Skin of body (tissue), 2 donors: ENCODE data around the gene SHD. TPM values are rescaled to one million over a fixed set of nuclear protein-coding genes. Genes with fewer than 3 reads are reported as not detected.
A peak's percentile ranks its signal among the peaks of the same experiment; 100 is the strongest.
"Not testable (repeated sequence)": the region's sequence is repeated elsewhere in the genome, so short reads cannot be mapped to it uniquely, and the experiment has no call there.

Experiments used
- DNase-seq: peaks from one replicate; lab custom pipeline; 2025; lab: John Stamatoyannopoulos, UW
- total RNA-seq: library from RNA; depleted of rRNA; stranded (reverse); fragments of >200 nt; gene quantifications from one replicate; pipeline ENCODE4 v1.2.3, GENCODE V29; 2014

The SHD gene
- total RNA-seq, 1 donor from 2014 or later: 1.3 TPM

- no peak for DNase-seq
Observed at GRCh38 chr19:4327252-4327876, 48.3 kb downstream of the SHD start.

GRCh38 chr19:4327877-4328242, 48.8 kb downstream of the SHD start:
- no peak for DNase-seq

- peak; percentile 96 for DNase-seq
Observed at GRCh38 chr19:4328243-4328990, 49.4 kb downstream of the SHD start.

GRCh38 chr19:4328991-4329681, 50.1 kb downstream of the SHD start:
- DNase-seq: not testable (repeated sequence)

DNA sequence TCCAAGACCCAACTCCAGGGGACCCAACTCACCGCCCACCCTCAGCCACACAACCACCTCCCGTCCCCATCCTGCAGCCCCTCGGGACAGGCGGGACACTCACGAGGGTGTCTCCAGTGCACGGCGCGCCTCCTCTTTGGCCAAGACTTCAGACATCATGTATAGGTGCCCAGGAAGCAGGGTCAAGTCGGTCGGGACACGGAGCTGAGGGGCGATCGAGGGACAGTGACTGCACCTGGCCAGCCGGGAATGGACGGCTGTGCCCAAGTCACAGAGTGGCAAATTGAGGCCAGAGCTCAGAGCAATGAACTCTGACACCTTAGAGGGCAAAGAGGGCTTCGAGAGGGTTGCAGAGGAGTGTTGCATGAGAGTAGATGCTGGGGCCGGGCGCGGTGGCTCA, 50.8 kb downstream of the SHD start:
- no peak for DNase-seq

- DNase-seq: no peak
Observed at GRCh38 chr19:4334929-4335570, 56.0 kb downstream of the SHD start.

- no peak for DNase-seq
Observed at GRCh38 chr19:4337906-4338440, 58.9 kb downstream of the SHD start.

DNA sequence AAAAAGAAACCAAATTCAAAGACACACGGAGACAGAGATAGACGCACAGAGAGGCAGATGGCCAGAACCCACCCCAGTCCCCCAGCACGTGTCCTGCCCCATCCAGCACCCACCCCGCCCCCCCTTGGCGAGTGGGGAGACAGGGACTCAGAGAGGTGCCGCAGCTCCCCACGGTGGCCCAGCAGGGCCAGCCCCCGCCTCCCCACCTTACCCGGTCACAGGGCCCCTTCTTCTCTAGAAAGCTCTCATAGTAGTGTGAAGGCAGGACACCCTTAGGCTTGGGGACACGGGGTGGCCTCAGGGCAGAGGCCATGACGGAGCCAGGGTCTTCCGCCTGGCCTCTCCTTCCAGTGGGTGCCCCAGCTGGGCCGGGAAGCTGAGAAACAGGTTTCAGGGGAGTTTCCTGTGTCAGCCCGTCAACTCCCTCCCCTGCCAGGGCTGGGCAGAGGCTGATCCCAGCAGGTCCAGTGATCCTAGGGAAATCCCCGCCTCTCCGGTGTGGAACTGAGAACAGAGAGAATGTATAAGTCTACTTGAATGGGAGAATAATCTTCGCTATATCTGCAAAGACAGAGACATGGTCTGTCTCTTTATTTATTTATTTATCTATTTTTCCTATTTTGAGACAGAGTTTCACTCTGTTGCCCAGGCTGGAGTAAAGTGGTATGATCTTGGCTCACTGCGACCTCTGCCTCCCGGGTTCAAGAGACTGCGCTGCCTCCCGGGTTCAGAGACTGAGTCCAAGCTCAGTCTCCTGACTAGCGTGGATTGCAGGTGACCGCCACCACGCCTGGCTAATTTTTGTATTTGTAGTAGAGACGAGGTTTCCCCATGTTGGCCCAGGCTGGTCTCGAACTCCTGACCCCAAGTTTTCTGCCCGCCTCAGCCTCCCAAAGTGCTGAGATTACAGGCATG, 59.6 kb downstream of the SHD start, which contains the start of gene STAP2:
Gene STAP2 (minus strand): TSS at position 387 of the 915 bp plus-strand sequence. CDS start 74 bp downstream, at position 313.
- no peak for DNase-seq

Other genes with a start within 250 kb of the SHD start
- gene ZBTB7A, start 212.4 kb upstream of the SHD start, total RNA-seq: 12.7 TPM
- 54.5 TPM for gene MAP2K2, start 155.1 kb upstream of the SHD start, total RNA-seq
- not detected for gene CREB3L3, start 125.6 kb upstream of the SHD start, total RNA-seq
- 4.7 TPM for gene SIRT6, start 96.7 kb upstream of the SHD start, total RNA-seq
- gene ANKRD24, start 96.6 kb upstream of the SHD start, total RNA-seq: 0.79 TPM
- not detected for gene EBI3, start 49.7 kb upstream of the SHD start, total RNA-seq
- gene YJU2, start 32.2 kb upstream of the SHD start, total RNA-seq: 12.7 TPM
- gene TMIGD2, start 23.1 kb downstream of the SHD start, total RNA-seq: 0.49 TPM
- 0.59 TPM for gene FSD1, start 25.3 kb downstream of the SHD start, total RNA-seq
- 25.5 TPM for gene STAP2, start 59.6 kb downstream of the SHD start, total RNA-seq
- 5.8 TPM for gene MPND, start 64.3 kb downstream of the SHD start, total RNA-seq
- gene SH3GL1, start 121.3 kb downstream of the SHD start, total RNA-seq: 24.7 TPM
- 9.5 TPM for gene CHAF1A, start 123.4 kb downstream of the SHD start, total RNA-seq
- gene UBXN6, start 178.5 kb downstream of the SHD start, total RNA-seq: 49.7 TPM
- gene HDGFL2, start 193.0 kb downstream of the SHD start, total RNA-seq: 28.7 TPM
- gene PLIN4, start 239.2 kb downstream of the SHD start, total RNA-seq: 25.7 TPM